Measurements from ENCODE around the gene ROM1.

DNA sequence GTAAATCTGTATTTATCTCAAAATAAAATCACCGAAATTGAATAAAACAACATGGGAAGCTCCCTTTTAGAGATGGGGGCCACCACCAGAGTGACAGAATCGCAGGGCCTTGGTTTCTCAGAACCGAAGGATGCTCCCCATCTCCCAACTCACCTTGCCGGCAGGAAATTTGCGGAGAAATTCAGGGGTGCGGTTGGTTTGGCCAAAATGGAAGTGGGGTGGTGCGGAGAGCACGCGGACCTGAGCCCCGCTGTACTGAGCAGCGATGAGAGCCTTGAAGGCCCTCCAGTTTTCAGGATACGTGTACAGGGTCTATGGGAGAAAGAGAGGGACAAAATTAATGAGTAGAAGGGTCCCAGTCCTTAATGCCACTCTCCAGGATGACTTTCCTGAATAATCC is 40.6 kb upstream of the ROM1 start:
- TF ChIP-seq GATA3 (IDR thresholded peaks at IDR 0.05; ENCODE audit: low read depth, low read length): no peak
- no peak for TF ChIP-seq GATA2 (IDR thresholded peaks at IDR 0.05; ENCODE audit: low read depth, low read length)

All from SH-SY5Y (cell line).